Mesendoderm (in vitro differentiated cells): Measurements from ENCODE around the gene FHAD1.
"Not testable (repeated sequence)": the region's sequence is repeated elsewhere in the genome, so short reads cannot be mapped to it uniquely, and the experiment has no call there.

Source experiments
- DNase-seq: peaks from one replicate; pipeline ENCODE4 v3.0.0; 2013
- H2AK5ac ChIP-seq: 2 replicates; pipeline ENCODE4 v1.6.1; 2013; ENCODE audit warnings: low read length, inconsistent platforms
- H2BK120ac ChIP-seq: 2 replicates; pipeline ENCODE4 v1.6.1; 2013; ENCODE audit warnings: low read depth, mild to moderate bottlenecking, low read length, moderate library complexity, mixed read lengths
- H2BK15ac ChIP-seq: replicated peaks from 2 replicates; pipeline ENCODE4 v1.6.1; 2013; ENCODE audit warnings: low read depth, mild to moderate bottlenecking, moderate library complexity
- H2BK5ac ChIP-seq: 2 replicates; pipeline ENCODE4 v1.6.1; 2013; ENCODE audit warnings: low read length, inconsistent platforms
- H3K18ac ChIP-seq: 2 replicates; pipeline ENCODE4 v1.6.1; 2013; ENCODE audit warnings: mild to moderate bottlenecking, low read length, mixed read lengths
- H3K23ac ChIP-seq: one replicate; pipeline ENCODE4 v1.6.1; 2013; ENCODE audit warnings: low read length
- H3K27ac ChIP-seq: 2 replicates; pipeline ENCODE4 v1.5.1; 2013; ENCODE audit warnings: low read depth, mild to moderate bottlenecking, inconsistent platforms, low read length, moderate library complexity
- H3K27me3 ChIP-seq: 2 replicates; pipeline ENCODE4 v1.6.1; 2013; ENCODE audit warnings: low read length, control low read depth, mild to moderate bottlenecking, inconsistent platforms; ENCODE audit not compliant: insufficient read depth, poor library complexity
- H3K36me3 ChIP-seq: 2 replicates; pipeline ENCODE4 v1.6.1; 2013; ENCODE audit warnings: low read length, inconsistent platforms; ENCODE audit not compliant: control insufficient read depth, insufficient read depth
- H3K4ac ChIP-seq: one replicate; pipeline ENCODE4 v1.6.1; 2013; ENCODE audit warnings: low read depth, mild to moderate bottlenecking, low read length, moderate library complexity
- H3K4me1 ChIP-seq: 2 replicates; pipeline ENCODE4 v1.6.1; 2013; ENCODE audit warnings: low read depth, low read length, inconsistent platforms; ENCODE audit not compliant: control insufficient read depth
- H3K4me2 ChIP-seq: 2 replicates; pipeline ENCODE4 v1.6.1; 2013; ENCODE audit warnings: low read length
- H3K4me3 ChIP-seq: 2 replicates; pipeline ENCODE4 v1.5.1; 2013; ENCODE audit warnings: mild to moderate bottlenecking, low read length
- H3K56ac ChIP-seq: one replicate; pipeline ENCODE4 v1.6.1; 2013; ENCODE audit warnings: low read length
- H3K79me1 ChIP-seq: 2 replicates; pipeline ENCODE4 v1.6.1; 2013; ENCODE audit warnings: low read length, inconsistent platforms
- H3K79me2 ChIP-seq: 2 replicates; pipeline ENCODE4 v1.6.1; 2013; ENCODE audit warnings: mild to moderate bottlenecking, low read length; ENCODE audit not compliant: control insufficient read depth, insufficient read depth
- H3K9ac ChIP-seq: 2 replicates; pipeline ENCODE4 v1.6.1; 2013; ENCODE audit warnings: low read length, inconsistent platforms
- H4K5ac ChIP-seq: one replicate; pipeline ENCODE4 v1.6.1; 2013; ENCODE audit warnings: low read length
- H4K8ac ChIP-seq: one replicate; pipeline ENCODE4 v1.6.1; 2013; ENCODE audit warnings: low read depth, mild to moderate bottlenecking, control low read depth, low read length, moderate library complexity
- WGBS: extraction: QIAGEN DNeasy Blood & Tissue Kit; methylation state at CpG from one replicate; pipeline ENCODE4 v1.1.7; 2013; ENCODE audit warnings: low lambda C conversion rate, missing lambda C conversion rate; ENCODE audit not compliant: insufficient coverage; ENCODE audit errors: extremely low coverage; 5-methylcytosine and 5-hydroxymethylcytosine counted together

FHAD1 gene

DNA sequence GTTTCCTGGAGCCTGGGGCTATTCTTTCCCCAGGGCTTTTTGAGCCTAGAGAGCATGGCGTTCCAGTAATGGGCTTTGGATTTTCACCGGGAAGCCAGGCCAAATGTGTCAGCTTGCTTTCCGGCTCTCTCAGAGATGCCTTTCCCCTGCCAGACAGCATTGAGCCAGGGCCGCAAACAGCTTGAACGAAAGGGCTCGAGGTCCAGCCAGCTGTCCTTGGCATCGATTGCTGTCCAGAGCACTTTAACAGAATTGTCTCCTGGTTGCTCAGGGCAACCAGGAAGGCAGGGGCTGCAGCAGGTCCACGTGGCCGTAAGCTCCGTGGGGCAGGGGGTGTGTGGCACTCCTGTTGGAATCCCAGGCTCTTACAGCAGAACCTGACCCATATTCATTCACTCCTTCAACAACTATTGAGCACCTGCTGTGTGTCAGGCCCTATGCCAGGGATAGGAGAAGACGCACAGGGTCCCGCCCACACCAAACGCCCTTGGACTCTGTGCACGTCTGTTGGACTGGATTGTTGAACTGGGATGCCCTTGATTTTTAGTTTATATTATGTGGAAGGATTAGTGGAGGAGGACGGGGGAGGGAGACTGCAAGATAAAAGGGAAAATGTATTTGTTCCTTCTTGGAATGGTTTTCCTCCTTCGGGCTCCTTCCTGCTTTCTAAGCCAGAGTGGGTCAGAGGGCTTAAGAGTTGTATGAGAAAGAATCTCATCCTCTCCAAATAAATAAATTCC, 123.9 kb downstream of the FHAD1 start:
- H2AK5ac ChIP-seq, result no peak overlapping the region
- WGBS, result no CpG with 5 or more reads among the region's 16 CpGs
- H3K4me1 ChIP-seq, result no peaks in the 10 kb centered on the region
- no peak overlapping the region for H3K4me3 ChIP-seq
- H2BK15ac ChIP-seq, result no peak overlapping the region
- no peak overlapping the region for H4K5ac ChIP-seq
- no peak overlapping the region for H3K27ac ChIP-seq
- no peak for DNase-seq
- no peak overlapping the region for H2BK5ac ChIP-seq
- H3K36me3 ChIP-seq, result no peaks in the 10 kb centered on the region
- no peaks in the 10 kb centered on the region for H3K79me1 ChIP-seq
- H3K79me2 ChIP-seq, result no peaks in the 10 kb centered on the region
- no peak overlapping the region for H3K9ac ChIP-seq
- no peak overlapping the region for H3K18ac ChIP-seq
- no peak overlapping the region for H3K56ac ChIP-seq
- H2BK120ac ChIP-seq, result no peak overlapping the region
- H3K23ac ChIP-seq, result no peak overlapping the region
- no peaks in the 10 kb centered on the region for H3K27me3 ChIP-seq
- no peak overlapping the region for H3K4ac ChIP-seq
- no peak overlapping the region for H3K4me2 ChIP-seq
- no peak overlapping the region for H4K8ac ChIP-seq

- no peak overlapping the region for H3K18ac ChIP-seq
- H3K9ac ChIP-seq, result no peak overlapping the region
- H2AK5ac ChIP-seq, result no peak overlapping the region
- no peak overlapping the region for H3K23ac ChIP-seq
- H3K4me1 ChIP-seq, result no peaks in the 10 kb centered on the region
- H3K27ac ChIP-seq, result no peak overlapping the region
- H3K79me1 ChIP-seq, result no peaks in the 10 kb centered on the region
- H3K4me2 ChIP-seq, result no peak overlapping the region
- H3K4ac ChIP-seq, result no peak overlapping the region
- H3K4me3 ChIP-seq, result no peak overlapping the region
- no CpG with 5 or more reads among the region's 21 CpGs for WGBS
- H4K5ac ChIP-seq, result no peak overlapping the region
- H2BK5ac ChIP-seq, result no peak overlapping the region
- H4K8ac ChIP-seq, result no peak overlapping the region
- H3K79me2 ChIP-seq, result no peaks in the 10 kb centered on the region
- no peaks in the 10 kb centered on the region for H3K36me3 ChIP-seq
- H2BK120ac ChIP-seq, result no peak overlapping the region
- no peaks in the 10 kb centered on the region for H3K27me3 ChIP-seq
- H3K56ac ChIP-seq, result no peak overlapping the region
- H2BK15ac ChIP-seq, result no peak overlapping the region
- no peak for DNase-seq
Measured at GRCh38 chr1:15371610-15372545, 124.9 kb downstream of the FHAD1 start.

DNA sequence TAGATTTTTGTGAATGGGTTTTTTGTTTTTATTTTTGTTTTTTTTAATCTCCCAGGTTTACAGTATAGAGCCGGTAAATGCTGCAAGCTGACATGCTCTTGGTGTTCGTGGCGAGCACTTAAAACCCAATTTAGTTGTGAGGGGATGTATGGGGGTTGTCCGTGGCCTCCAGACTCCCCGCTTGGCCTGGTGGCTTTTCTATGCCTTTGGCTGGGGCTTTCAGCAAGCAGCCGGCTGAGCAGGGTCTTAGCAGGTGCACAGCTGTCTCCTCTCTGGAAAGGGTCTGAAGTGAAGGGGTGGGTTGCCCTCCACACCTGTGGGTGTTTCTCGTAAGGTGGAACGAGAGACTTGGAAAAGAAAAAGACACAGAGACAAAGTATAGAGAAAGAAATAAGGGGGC, 131.7 kb downstream of the FHAD1 start:
- Histone ChIP-seq H3K27ac (no peak overlapping the region), H3K56ac (no peak overlapping the region), H2BK5ac (no peak overlapping the region), H3K4ac (no peak overlapping the region), H3K4me3 (no peak overlapping the region), H3K18ac (no peak overlapping the region), H4K5ac (no peak overlapping the region), H3K36me3 (no peaks in the 10 kb centered on the region), H2AK5ac (no peak overlapping the region), H3K4me2 (no peak overlapping the region), H3K23ac (no peak overlapping the region), H3K79me1 (no peaks in the 10 kb centered on the region), H3K27me3 (no peaks in the 10 kb centered on the region), H2BK120ac (no peak overlapping the region), H3K9ac (no peak overlapping the region), H2BK15ac (no peak overlapping the region), H3K4me1 (no peaks in the 10 kb centered on the region), H3K79me2 (no peaks in the 10 kb centered on the region), H4K8ac (no peak overlapping the region)
- DNase-seq, result no peak
- WGBS, result no CpG with 5 or more reads among the region's 8 CpGs

- not testable (repeated sequence) for DNase-seq, H2AK5ac ChIP-seq, H4K5ac ChIP-seq, H3K56ac ChIP-seq, H3K27ac ChIP-seq, H3K23ac ChIP-seq, H3K4me1 ChIP-seq, H3K36me3 ChIP-seq, H4K8ac ChIP-seq, H3K4me3 ChIP-seq, H3K79me2 ChIP-seq, H3K9ac ChIP-seq, H3K4ac ChIP-seq, H3K4me2 ChIP-seq, H2BK15ac ChIP-seq, H2BK5ac ChIP-seq, H3K27me3 ChIP-seq, H3K79me1 ChIP-seq, H3K18ac ChIP-seq, H2BK120ac ChIP-seq
- no CpG with 5 or more reads among the region's 9 CpGs for WGBS
Measured at GRCh38 chr1:15379151-15379550, 132.1 kb downstream of the FHAD1 start.

GRCh38 chr1:15380601-15381508, 133.8 kb downstream of the FHAD1 start:
- no CpG with 5 or more reads among the region's 22 CpGs for WGBS

More at GRCh38 chr1:15380601-15381508, 133.8 kb downstream of the FHAD1 start:
- Histone ChIP-seq H3K4me2 (no peak overlapping the region), H3K4me3 (no peak overlapping the region), H2BK120ac (no peak overlapping the region), H4K5ac (no peak overlapping the region), H3K56ac (no peak overlapping the region), H3K79me1 (no peaks in the 10 kb centered on the region), H3K23ac (no peak overlapping the region), H3K27me3 (peaks cover 4% of the 10 kb centered on the region), H3K4me1 (no peaks in the 10 kb centered on the region), H3K18ac (no peak overlapping the region), H3K9ac (no peak overlapping the region), H3K27ac (no peak overlapping the region), H3K79me2 (no peaks in the 10 kb centered on the region), H2BK5ac (no peak overlapping the region), H2BK15ac (no peak overlapping the region), H3K4ac (no peak overlapping the region), H3K36me3 (no peaks in the 10 kb centered on the region), H4K8ac (no peak overlapping the region), H2AK5ac (no peak overlapping the region)
- no peak for DNase-seq
